H54 (cell line): ENCODE measurements around the gene AKAP13.
"Not testable (repeated sequence)": the region's sequence is repeated elsewhere in the genome, so short reads cannot be mapped to it uniquely, and the experiment has no call there.

ENCODE experiments used
- DNase-seq: peaks from one replicate; pipeline ENCODE4 v3.0.0; 2011; ENCODE audit warnings: low spot score, mixed read lengths; ENCODE audit not compliant: insufficient read length
- FAIRE-seq: peaks from 3 replicates; lab custom pipeline; 2011; peaks lifted over from hg19 to GRCh38; lab: Jason Lieb, UNC
- POLR2A ChIP-seq: IDR thresholded peaks from 2 replicates; pipeline ENCODE4 v1.6.1; 2011; ENCODE audit warnings: low read depth, mild to moderate bottlenecking, low read length

AKAP13 gene

DNA sequence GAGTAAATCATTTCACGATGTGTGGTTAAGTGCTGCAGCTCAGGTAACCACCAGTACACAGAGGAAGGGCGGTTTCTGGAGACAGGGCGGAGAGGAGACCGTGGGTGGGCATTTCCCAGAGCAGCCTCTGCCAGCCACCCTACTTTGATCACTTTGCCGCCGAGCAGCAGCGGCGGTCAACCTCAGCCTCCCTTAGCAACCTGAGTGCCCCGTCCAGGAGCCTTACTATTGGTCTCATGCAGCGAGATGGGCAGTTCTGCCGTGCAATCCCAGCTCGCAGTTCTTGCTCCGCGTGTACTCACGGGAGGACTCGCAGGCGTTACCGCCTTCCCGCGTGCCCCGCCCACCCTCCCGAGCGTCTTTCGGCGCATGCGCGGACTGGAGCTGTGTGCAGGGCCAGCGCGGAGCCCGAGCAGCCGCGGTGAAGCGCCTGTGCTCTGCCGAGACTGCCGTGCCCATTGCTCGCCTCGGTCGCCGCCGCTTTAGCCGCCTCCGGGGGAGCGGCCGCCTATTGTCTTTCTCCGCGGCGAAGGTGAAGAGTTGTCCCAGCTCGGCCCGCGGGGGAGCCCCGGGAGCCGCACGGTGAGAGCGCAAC, at the start of gene AKAP13:
Gene AKAP13, plus strand, starts transcription at position 387 of the 595 bp plus-strand sequence. CDS start 105,118 bp downstream, outside the sequence.
- TF ChIP-seq POLR2A = peak; percentile 94
- FAIRE-seq (no peak), DNase-seq (peak; percentile 64)

DNA sequence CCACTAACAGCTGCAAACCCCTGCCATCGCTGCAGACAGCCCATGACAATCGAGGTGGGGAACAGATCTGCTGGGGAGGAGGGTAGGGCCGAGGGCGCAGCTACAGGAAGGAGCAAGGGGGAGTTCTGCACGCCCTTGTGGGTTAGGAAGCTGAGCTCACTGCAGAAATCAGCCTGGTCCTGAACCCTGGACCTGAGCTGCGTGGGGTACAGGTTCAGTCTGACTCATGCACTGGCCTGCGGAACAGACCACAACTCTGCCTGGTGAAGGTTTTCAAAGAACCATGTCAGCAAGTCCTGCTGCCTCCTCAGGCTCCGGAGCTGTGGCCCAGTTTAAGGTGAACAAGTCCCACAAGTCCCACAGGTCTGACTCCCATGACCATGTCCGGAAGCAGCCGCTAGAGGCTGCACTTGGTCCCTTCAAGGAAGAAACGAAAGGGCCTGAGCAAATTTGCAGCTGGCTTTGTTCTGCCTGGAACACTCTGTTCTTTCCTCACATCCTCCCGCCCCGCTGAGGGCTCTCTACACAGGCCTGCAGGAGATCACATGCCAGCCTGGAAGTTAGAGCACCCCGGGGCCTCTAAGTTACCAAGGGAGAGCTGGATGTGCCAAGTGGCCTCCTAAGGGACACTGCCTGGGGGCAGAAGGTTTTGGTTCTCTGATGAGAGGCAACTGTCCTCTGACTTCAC, 49.4 kb upstream of the AKAP13 start:
- TF ChIP-seq POLR2A = no peak
- DNase-seq (no peak), FAIRE-seq (peak; percentile 11)

GRCh38 chr15:85331655-85332285, 48.6 kb upstream of the AKAP13 start:
- TF ChIP-seq POLR2A = no peak
- DNase-seq (no peak), FAIRE-seq (no peak)

DNA sequence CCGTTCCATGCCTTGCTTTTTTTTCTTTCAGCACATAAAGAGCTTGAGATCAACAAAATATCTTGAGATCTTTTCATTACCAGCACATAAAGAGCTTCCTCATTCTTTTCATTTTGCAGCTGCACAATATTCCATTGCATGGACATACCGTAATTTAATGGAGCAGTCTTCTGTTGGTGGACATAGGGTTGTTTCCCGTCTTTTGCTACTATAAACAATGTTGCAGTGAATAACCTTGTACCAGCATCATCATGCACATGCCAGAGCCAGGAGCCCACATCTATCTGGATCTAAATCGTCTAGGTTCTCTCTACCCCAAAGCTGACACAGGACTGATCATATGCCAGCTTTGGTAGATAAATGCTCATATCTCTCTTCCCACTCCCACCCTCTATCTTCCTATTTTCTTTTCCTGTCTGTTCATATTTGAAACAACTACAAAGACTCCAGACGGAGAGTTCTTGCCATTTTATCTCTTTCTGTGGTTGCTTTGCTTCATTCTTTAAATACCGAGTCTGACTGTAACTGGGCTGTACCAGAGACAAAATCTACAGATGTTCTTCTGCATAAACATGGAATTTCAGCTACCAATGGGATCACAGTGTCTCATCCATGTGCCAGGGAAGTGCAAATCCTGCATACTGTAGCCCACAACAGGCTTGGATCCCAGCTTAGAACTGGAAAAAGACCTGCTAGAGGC, 47.1 kb upstream of the AKAP13 start:
- TF ChIP-seq POLR2A = no peak
- no peak for DNase-seq
- FAIRE-seq = no peak

- DNase-seq (no peak), FAIRE-seq (no peak)
- no peak for TF ChIP-seq POLR2A
Measured at GRCh38 chr15:85334241-85334640, 46.2 kb upstream of the AKAP13 start.

- TF ChIP-seq POLR2A = no peak
- FAIRE-seq (no peak), DNase-seq (no peak)
Measured at GRCh38 chr15:85335193-85335942, 45.0 kb upstream of the AKAP13 start.

DNA sequence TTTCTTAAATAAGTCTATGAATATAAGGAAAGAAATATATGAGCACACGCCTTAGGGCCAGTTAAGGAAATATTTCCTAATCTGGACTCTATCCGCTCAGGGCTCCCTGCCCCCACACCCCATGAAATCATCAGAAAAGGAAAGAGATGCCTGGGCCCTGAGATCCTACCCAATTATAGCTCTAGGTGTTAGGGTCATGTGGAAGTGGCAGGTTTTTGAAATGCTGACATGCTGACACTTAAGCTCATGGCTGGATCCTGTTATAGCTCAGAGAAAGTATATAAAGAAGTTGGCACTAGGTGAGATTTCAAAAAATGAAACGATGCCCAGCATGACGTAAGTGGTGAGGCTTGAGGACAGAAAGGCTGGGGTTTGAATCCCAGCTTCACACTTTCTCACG, 43.5 kb upstream of the AKAP13 start:
- no peak for FAIRE-seq
- no peak for TF ChIP-seq POLR2A
- DNase-seq = no peak

- DNase-seq (no peak), FAIRE-seq (no peak)
- no peak for TF ChIP-seq POLR2A
Measured at GRCh38 chr15:85337425-85338074, 42.9 kb upstream of the AKAP13 start.

- TF ChIP-seq POLR2A = no peak
- no peak for FAIRE-seq
- no peak for DNase-seq
Measured at GRCh38 chr15:85340321-85340665, 40.1 kb upstream of the AKAP13 start.

- FAIRE-seq (no peak), DNase-seq (no peak)
- TF ChIP-seq POLR2A = no peak
Measured at GRCh38 chr15:85340852-85341251, 39.6 kb upstream of the AKAP13 start.

GRCh38 chr15:85342163-85342562, 38.2 kb upstream of the AKAP13 start:
- not testable (repeated sequence) for FAIRE-seq

DNA sequence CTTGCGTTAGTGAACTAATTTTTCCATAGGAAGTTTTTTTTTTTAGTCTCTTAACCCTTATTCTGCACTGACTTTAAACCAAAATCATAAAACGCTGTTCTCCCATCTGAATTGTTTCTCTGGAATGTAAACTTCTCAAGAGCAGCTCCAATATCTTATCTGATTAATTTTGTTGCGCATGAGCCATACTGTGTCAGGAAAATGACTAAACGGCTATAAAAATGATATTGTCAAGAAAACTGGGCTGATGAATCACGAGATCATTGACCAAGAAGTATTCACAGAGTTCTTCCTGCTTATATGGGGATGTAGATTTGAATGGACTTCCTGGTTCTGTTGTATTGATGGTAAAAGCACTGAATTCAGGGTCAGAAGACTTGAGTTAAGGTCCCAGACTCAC, 37.0 kb upstream of the AKAP13 start:
- not testable (repeated sequence) for DNase-seq
- peak; percentile 57 for FAIRE-seq

More at GRCh38 chr15:85342163-85342562, 38.2 kb upstream of the AKAP13 start:
- not testable (repeated sequence) for DNase-seq

GRCh38 chr15:85344241-85344640, 36.2 kb upstream of the AKAP13 start:
- not testable (repeated sequence) for DNase-seq, FAIRE-seq

DNA sequence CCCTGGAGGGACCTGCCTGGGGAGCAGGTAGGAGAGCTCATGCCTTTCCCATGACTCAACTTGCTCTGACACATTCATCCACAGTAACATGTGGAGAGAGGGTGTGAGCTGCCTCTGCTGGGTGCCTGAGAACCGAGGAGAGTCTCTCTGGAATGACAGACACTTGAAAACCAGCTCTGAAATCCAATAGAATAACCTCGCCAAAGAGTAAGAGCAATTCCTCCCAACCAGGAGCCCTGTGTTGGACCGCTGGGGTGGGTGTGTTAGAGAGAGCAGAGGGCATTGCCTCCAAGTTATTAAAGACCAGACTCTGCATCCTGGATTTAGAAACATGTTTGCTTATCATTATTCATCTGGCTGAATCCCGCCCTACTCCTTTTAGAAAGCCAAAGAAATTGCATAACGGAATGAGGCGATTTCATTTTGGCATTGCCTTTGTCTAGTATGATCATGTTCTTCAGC, 35.7 kb upstream of the AKAP13 start:
- peak; percentile 99 for FAIRE-seq
- DNase-seq = not testable (repeated sequence)

- not testable (repeated sequence) for FAIRE-seq, DNase-seq
Measured at GRCh38 chr15:85345196-85345918, 35.0 kb upstream of the AKAP13 start.

DNA sequence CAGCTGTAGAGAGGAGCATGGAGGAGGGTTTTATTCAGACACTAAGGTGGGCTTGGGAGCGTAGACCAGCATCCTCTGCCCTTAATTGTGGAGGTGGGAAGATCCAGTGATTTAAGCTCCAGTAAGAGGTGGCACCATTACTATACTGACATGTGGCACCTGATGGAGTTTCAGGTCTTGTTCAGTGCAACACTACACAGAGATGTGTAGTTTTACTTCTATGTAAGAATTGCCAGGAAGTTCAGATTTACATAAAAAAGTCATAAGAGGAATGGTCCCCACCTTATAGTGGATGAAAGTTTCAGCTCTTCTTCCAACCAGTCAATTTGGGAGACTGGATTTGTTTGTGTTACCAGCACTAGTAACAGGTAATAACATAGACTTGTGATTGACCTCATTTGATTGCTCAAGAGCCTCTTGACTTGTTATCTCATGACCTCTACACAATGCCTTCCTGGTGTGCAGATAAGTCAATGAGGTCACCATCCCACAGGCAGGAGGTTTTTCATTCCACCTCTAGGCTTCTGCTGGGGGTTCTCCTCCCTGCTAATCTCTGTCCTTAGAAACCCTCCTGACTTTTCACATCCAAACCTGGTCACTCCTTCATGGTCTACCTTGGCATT, 33.8 kb upstream of the AKAP13 start:
- DNase-seq, FAIRE-seq: not testable (repeated sequence)
